ENCODE measurements around the gene MGME1. TPM values are rescaled to one million over a fixed set of nuclear protein-coding genes. Genes with fewer than 3 reads are reported as not detected.
A peak's percentile ranks its signal among the peaks of the same experiment; 100 is the strongest.

Gene MGME1
- total and polyA plus RNA-seq, 2 of the 13 experiments (the other 11 are each of a cell fraction or from before 2014, with no cell fraction given) = 36.7 to 66.6 TPM

DNA sequence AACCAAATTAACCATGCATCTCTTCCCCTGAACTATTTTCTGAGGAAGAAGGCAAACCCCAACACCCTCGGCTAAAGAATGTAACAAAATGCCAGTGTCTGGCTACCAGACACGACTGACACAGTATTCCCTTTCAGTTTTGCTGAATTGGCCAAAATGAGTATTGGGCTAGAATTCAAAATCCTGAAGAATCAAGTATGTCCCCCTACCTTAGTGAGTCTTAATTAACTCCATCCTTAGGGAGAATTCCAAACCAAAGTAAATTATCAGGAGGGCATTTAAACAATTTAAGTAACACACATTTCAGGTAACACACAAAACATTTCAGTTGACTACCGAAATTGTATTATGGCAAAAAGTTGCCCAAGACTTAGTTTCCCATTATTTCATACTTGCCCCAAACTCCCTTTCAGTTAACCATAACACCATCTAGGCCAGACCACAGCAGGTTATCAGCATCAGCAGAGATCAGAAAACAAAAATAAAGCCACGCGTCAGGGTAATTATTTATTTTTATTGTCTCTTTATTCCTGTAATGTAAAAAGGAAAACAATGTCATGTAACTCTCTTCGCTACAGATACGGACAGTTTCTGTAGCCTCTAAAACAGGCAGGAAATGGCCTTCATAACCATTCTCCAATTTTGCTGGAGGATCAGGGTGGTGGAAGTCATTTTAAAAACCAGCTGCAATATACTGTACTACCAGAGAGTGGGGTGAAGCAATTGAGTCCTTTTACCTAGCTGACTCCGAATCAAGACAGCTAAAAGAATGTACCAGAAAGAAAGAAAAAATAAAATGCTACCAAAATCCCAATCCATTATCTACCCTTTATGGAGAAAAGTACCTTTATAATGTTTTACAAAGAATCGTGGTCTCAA, 2.1 kb upstream of the MGME1 start (continued):
- TF ChIP-seq, protein P1, sequence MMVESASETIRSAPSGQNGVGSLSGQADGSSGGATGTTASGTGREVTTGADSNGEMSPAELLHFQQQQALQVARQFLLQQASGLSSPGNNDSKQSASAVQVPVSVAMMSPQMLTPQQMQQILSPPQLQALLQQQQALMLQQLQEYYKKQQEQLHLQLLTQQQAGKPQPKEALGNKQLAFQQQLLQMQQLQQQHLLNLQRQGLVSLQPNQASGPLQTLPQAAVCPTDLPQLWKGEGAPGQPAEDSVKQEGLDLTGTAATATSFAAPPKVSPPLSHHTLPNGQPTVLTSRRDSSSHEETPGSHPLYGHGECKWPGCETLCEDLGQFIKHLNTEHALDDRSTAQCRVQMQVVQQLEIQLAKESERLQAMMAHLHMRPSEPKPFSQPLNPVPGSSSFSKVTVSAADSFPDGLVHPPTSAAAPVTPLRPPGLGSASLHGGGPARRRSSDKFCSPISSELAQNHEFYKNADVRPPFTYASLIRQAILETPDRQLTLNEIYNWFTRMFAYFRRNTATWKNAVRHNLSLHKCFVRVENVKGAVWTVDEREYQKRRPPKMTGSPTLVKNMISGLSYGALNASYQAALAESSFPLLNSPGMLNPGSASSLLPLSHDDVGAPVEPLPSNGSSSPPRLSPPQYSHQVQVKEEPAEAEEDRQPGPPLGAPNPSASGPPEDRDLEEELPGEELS (CRISPR knock-in tag; IDR thresholded peaks at IDR 0.05) = no peak
- TF ChIP-seq PHF5A (CRISPR knock-in tag; IDR thresholded peaks at IDR 0.05; ENCODE audit: low read depth, unreplicated experiment) (peak; percentile 33), NCOR1 (IDR thresholded peaks at IDR 0.05; ENCODE audit: borderline replicate concordance, low read length) (peak; percentile 17; the same call in 1 of the 2 replicates), TBX2 (CRISPR knock-in tag; IDR thresholded peaks at IDR 0.05; ENCODE audit: borderline replicate concordance) (no peak), ZNF577 (CRISPR knock-in tag; IDR thresholded peaks at IDR 0.05; ENCODE audit: borderline replicate concordance, low read depth) (0 out of 2 replicates have a peak, but pooled peaks have one; percentile 76), ARNTL (CRISPR knock-in tag; IDR thresholded peaks at IDR 0.05) (no peak), SPEN (CRISPR knock-in tag; IDR thresholded peaks at IDR 0.05; ENCODE audit: low read depth) (no peak), BRCA1 (CRISPR knock-in tag; IDR thresholded peaks at IDR 0.05) (no peak), KDM6A (CRISPR knock-in tag; IDR thresholded peaks at IDR 0.05; ENCODE audit: low read depth) (no peak), ZNF616 (CRISPR knock-in tag; IDR thresholded peaks at IDR 0.05; ENCODE audit: low read depth) (no peak), MEIS1 (CRISPR knock-in tag; IDR thresholded peaks at IDR 0.05; ENCODE audit: borderline replicate concordance) (no peak), SNRNP70 (IDR thresholded peaks at IDR 0.05; ENCODE audit: low read depth, low read length) (no peak), NFYC (CRISPR knock-in tag; IDR thresholded peaks at IDR 0.05) (no peak), ELF1 (CRISPR knock-in tag; IDR thresholded peaks at IDR 0.05) (no peak), ZNF773 (CRISPR knock-in tag; IDR thresholded peaks at IDR 0.05; ENCODE audit: borderline replicate concordance) (no peak), HES4 (CRISPR knock-in tag; IDR thresholded peaks at IDR 0.05; ENCODE audit: borderline replicate concordance) (no peak), SOX6 (IDR thresholded peaks at IDR 0.05) (no peak), SOX6 (CRISPR knock-in tag; IDR thresholded peaks at IDR 0.05) (no peak), ZNF367 (CRISPR knock-in tag; IDR thresholded peaks at IDR 0.05; ENCODE audit: borderline replicate concordance) (no peak)
- TF ChIP-seq, protein P2, sequence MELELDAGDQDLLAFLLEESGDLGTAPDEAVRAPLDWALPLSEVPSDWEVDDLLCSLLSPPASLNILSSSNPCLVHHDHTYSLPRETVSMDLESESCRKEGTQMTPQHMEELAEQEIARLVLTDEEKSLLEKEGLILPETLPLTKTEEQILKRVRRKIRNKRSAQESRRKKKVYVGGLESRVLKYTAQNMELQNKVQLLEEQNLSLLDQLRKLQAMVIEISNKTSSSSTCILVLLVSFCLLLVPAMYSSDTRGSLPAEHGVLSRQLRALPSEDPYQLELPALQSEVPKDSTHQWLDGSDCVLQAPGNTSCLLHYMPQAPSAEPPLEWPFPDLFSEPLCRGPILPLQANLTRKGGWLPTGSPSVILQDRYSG (CRISPR knock-in tag; IDR thresholded peaks at IDR 0.05) = no peak
- TF ChIP-seq, protein P3, sequence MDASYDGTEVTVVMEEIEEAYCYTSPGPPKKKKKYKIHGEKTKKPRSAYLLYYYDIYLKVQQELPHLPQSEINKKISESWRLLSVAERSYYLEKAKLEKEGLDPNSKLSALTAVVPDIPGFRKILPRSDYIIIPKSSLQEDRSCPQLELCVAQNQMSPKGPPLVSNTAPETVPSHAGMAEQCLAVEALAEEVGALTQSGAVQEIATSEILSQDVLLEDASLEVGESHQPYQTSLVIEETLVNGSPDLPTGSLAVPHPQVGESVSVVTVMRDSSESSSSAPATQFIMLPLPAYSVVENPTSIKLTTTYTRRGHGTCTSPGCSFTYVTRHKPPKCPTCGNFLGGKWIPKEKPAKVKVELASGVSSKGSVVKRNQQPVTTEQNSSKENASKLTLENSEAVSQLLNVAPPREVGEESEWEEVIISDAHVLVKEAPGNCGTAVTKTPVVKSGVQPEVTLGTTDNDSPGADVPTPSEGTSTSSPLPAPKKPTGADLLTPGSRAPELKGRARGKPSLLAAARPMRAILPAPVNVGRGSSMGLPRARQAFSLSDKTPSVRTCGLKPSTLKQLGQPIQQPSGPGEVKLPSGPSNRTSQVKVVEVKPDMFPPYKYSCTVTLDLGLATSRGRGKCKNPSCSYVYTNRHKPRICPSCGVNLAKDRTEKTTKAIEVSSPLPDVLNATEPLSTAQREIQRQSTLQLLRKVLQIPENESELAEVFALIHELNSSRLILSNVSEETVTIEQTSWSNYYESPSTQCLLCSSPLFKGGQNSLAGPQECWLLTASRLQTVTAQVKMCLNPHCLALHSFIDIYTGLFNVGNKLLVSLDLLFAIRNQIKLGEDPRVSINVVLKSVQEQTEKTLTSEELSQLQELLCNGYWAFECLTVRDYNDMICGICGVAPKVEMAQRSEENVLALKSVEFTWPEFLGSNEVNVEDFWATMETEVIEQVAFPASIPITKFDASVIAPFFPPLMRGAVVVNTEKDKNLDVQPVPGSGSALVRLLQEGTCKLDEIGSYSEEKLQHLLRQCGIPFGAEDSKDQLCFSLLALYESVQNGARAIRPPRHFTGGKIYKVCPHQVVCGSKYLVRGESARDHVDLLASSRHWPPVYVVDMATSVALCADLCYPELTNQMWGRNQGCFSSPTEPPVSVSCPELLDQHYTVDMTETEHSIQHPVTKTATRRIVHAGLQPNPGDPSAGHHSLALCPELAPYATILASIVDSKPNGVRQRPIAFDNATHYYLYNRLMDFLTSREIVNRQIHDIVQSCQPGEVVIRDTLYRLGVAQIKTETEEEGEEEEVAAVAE (CRISPR knock-in tag; IDR thresholded peaks at IDR 0.05; ENCODE audit: borderline replicate concordance) = no peak
- TF ChIP-seq, protein P4, sequence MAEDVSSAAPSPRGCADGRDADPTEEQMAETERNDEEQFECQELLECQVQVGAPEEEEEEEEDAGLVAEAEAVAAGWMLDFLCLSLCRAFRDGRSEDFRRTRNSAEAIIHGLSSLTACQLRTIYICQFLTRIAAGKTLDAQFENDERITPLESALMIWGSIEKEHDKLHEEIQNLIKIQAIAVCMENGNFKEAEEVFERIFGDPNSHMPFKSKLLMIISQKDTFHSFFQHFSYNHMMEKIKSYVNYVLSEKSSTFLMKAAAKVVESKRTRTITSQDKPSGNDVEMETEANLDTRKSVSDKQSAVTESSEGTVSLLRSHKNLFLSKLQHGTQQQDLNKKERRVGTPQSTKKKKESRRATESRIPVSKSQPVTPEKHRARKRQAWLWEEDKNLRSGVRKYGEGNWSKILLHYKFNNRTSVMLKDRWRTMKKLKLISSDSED (CRISPR knock-in tag; IDR thresholded peaks at IDR 0.05) = no peak

Data from HepG2 (cell line).